ENCODE measurements around the gene SUCLG1. TPM values are rescaled to one million over a fixed set of nuclear protein-coding genes. Genes with fewer than 3 reads are reported as not detected.

Gene SUCLG1
- total RNA-seq, 2 donors from 2014 or later: 33.6 to 41.9 TPM

DNA sequence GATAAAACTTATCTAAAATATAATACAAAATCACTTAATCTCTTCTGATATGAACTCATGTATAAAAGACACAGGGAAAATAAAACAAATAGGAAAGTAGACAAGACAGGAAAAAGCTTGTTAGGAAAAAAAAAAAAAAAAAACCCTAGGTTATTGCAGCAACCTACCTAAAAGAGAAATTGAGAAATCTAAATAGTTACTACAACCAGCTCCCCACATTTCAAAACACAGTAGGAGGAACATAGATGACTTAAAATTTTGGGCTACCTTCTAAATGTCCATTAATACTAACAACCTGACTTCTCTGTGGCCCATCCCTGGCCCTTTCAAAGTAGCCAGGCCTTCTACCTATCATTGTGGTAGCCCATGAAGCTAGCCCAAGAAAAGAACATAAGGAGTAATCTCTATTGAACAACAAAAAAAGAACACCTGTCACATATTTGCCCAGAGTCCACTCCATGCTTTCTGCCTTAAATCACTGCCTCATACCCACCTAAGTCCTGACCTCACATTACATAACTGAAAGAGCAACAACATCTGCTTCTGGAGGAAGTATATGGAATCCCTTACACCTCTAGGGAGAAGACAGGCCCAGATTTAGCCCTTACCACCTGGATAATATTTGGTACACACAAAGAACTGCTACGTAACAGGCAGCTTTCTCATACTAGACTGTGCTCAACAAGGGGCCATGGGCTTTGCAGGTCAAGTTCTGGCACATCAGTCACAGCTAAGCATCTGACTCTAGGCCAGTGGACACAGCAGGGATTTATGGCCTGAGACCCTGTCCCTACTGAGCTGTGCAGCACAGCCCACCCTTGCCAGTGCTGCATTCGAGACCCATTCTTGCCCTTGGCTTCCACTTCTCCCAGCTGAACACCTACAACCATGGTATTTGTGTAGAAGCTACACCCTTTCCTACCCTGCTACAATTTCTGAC lies 8.5 kb downstream of the SUCLG1 start:
- Histone ChIP-seq H3K4me1 (ENCODE audit: control insufficient read depth, insufficient read depth, low read length) (no peaks in the 10 kb centered on the region), H3K36me3 (ENCODE audit: control insufficient read depth, insufficient read depth, low read length) (peaks cover 24% of the 10 kb centered on the region), H3K4me3 (ENCODE audit: low read length) (no peak overlapping the region), H3K9ac (ENCODE audit: extremely low read depth, low read length, poor library complexity, severe bottlenecking) (no peak overlapping the region), H3K27me3 (ENCODE audit: control insufficient read depth, insufficient read depth, low read length, poor library complexity, severe bottlenecking) (no peaks in the 10 kb centered on the region), H3K27ac (ENCODE audit: low read depth, low read length) (no peak overlapping the region), H3K9me3 (ENCODE audit: control insufficient read depth, low read length) (no peaks in the 10 kb centered on the region)
- Mint-ChIP-seq H3K4me1 (peaks cover 7% of the 10 kb centered on the region), H3K27ac (no peak overlapping the region), H3K4me3 (no peak overlapping the region), H3K27me3 (ENCODE audit: insufficient read depth) (no peaks in the 10 kb centered on the region), H3K36me3 (ENCODE audit: low read depth) (peaks cover 21% of the 10 kb centered on the region), H3K9me3 (peaks cover 8% of the 10 kb centered on the region)
- no peak for DNase-seq
- TF ChIP-seq, protein P1, sequence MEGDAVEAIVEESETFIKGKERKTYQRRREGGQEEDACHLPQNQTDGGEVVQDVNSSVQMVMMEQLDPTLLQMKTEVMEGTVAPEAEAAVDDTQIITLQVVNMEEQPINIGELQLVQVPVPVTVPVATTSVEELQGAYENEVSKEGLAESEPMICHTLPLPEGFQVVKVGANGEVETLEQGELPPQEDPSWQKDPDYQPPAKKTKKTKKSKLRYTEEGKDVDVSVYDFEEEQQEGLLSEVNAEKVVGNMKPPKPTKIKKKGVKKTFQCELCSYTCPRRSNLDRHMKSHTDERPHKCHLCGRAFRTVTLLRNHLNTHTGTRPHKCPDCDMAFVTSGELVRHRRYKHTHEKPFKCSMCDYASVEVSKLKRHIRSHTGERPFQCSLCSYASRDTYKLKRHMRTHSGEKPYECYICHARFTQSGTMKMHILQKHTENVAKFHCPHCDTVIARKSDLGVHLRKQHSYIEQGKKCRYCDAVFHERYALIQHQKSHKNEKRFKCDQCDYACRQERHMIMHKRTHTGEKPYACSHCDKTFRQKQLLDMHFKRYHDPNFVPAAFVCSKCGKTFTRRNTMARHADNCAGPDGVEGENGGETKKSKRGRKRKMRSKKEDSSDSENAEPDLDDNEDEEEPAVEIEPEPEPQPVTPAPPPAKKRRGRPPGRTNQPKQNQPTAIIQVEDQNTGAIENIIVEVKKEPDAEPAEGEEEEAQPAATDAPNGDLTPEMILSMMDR (conservative IDR thresholded peaks at IDR 0.05): no peak
- 91 to 100% methylated on average over 2 of the region's 2 CpGs for WGBS, 2 experiments (ENCODE audit: insufficient coverage in 1 of 2, insufficient read length in 1 of 2)

- 94 to 95% methylated on average over 6 of the region's 6 CpGs for WGBS, 2 experiments (ENCODE audit: insufficient coverage in 1 of 2, insufficient read length in 1 of 2)
- no peak for DNase-seq
- H3K4me3 ChIP-seq (ENCODE audit: low read length): no peak overlapping the region
- TF ChIP-seq, protein P1 (conservative IDR thresholded peaks at IDR 0.05): no peak
- H3K27me3 ChIP-seq (ENCODE audit: control insufficient read depth, insufficient read depth, low read length, poor library complexity, severe bottlenecking): no peaks in the 10 kb centered on the region
- Mint-ChIP-seq H3K4me3 (no peak overlapping the region), H3K36me3 (ENCODE audit: low read depth) (peaks cover 30% of the 10 kb centered on the region), H3K9me3 (peaks cover 17% of the 10 kb centered on the region), H3K4me1 (peaks cover 7% of the 10 kb centered on the region), H3K27me3 (ENCODE audit: insufficient read depth) (no peaks in the 10 kb centered on the region), H3K27ac (no peak overlapping the region)
- H3K9me3 ChIP-seq (ENCODE audit: control insufficient read depth, low read length): no peaks in the 10 kb centered on the region
- H3K4me1 ChIP-seq (ENCODE audit: control insufficient read depth, insufficient read depth, low read length): no peaks in the 10 kb centered on the region
- H3K36me3 ChIP-seq (ENCODE audit: control insufficient read depth, insufficient read depth, low read length): peaks cover 26% of the 10 kb centered on the region
- H3K9ac ChIP-seq (ENCODE audit: extremely low read depth, low read length, poor library complexity, severe bottlenecking): no peak overlapping the region
- H3K27ac ChIP-seq (ENCODE audit: low read depth, low read length): no peak overlapping the region
Measured at GRCh38 chr2:84449711-84450110, 9.4 kb downstream of the SUCLG1 start.

DNA sequence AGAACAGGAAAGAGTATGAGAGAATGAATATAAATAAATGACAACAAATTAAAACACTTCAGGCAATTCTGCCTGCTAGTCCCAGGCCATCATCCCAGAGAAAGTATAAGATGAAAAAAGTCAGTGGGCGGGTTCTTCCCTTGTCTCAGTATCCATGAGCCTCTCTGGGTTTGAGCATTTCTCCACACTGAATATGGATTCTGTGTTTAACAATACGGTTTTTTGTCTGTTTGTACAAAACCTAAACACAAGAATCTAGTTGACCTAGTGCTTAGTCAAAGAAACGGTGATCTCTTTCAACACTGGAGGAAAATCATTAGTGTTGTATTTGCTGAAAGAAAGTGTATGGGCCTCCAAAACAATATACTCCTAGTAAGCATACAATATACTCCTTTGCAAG lies 10.0 kb downstream of the SUCLG1 start:
- H3K4me1 ChIP-seq (ENCODE audit: control insufficient read depth, insufficient read depth, low read length): no peaks in the 10 kb centered on the region

More for the DNA sequence above, 10.0 kb downstream of the SUCLG1 start:
- DNase-seq: no peak
- Histone ChIP-seq H3K27ac (ENCODE audit: low read depth, low read length) (no peak overlapping the region), H3K27me3 (ENCODE audit: control insufficient read depth, insufficient read depth, low read length, poor library complexity, severe bottlenecking) (no peaks in the 10 kb centered on the region), H3K36me3 (ENCODE audit: control insufficient read depth, insufficient read depth, low read length) (peaks cover 26% of the 10 kb centered on the region), H3K9me3 (ENCODE audit: control insufficient read depth, low read length) (no peaks in the 10 kb centered on the region), H3K9ac (ENCODE audit: extremely low read depth, low read length, poor library complexity, severe bottlenecking) (no peak overlapping the region), H3K4me3 (ENCODE audit: low read length) (no peak overlapping the region)
- no peaks in the 10 kb centered on the region for H3K27me3 Mint-ChIP-seq (ENCODE audit: insufficient read depth)
- WGBS, 2 experiments (ENCODE audit: insufficient coverage in 1 of 2, insufficient read length in 1 of 2): 90 to 96% methylated on average over 1 to 3 of the region's 3 CpGs
- no peak overlapping the region for H3K4me3 Mint-ChIP-seq
- TF ChIP-seq, protein P1 (conservative IDR thresholded peaks at IDR 0.05): no peak
- H3K4me1 Mint-ChIP-seq: peaks cover 7% of the 10 kb centered on the region
- peaks cover 36% of the 10 kb centered on the region for H3K36me3 Mint-ChIP-seq (ENCODE audit: low read depth)
- H3K27ac Mint-ChIP-seq: no peak overlapping the region
- H3K9me3 Mint-ChIP-seq: peaks cover 22% of the 10 kb centered on the region

All from endodermal cell (in vitro differentiated cells).